NOMO-1 treated with dmso at 0.1 percent for 144 hours (cell line): ENCODE data around the gene DCDC2C.
"Not testable (repeated sequence)": the region's sequence is repeated elsewhere in the genome, so short reads cannot be mapped to it uniquely, and the experiment has no call there.

Source experiments
- DNase-seq: peaks from one replicate; lab custom pipeline; 2025; ENCODE audit not compliant: unreplicated experiment; lab: John Stamatoyannopoulos, UW

The DCDC2C gene

DNA sequence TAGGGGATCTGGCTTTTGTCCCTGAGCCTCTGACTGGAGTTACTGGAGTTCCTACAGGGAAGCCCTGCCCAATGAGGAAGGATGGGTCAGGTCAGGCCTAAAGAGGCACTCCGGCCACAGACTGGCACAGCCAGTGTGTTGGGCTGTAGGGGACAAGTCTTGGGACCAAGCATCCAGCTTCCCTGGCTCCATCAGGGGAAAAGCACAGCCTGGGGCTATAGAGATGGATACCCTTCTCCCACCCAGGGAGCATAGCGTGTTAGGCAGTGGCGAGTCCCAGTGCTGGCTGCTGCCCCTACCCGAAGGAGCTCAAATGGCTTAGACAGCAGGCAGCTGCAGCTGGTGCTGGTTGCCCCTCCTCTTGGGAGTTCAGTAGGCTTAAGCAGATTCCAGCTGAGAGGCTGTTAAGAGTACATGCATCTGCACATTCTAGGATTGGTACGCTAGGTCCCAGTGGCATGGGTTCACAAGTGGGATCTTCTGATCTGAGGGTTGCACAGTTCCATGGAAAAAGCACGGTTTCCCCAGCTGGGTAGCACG, 111.4 kb downstream of the DCDC2C start:
- DNase-seq, result no peak

- DNase-seq, result not testable (repeated sequence)
Measured at GRCh38 chr2:3817144-3817543, 113.8 kb downstream of the DCDC2C start.

- no peak for DNase-seq
Measured at GRCh38 chr2:3823748-3824147, 120.4 kb downstream of the DCDC2C start.

DNA sequence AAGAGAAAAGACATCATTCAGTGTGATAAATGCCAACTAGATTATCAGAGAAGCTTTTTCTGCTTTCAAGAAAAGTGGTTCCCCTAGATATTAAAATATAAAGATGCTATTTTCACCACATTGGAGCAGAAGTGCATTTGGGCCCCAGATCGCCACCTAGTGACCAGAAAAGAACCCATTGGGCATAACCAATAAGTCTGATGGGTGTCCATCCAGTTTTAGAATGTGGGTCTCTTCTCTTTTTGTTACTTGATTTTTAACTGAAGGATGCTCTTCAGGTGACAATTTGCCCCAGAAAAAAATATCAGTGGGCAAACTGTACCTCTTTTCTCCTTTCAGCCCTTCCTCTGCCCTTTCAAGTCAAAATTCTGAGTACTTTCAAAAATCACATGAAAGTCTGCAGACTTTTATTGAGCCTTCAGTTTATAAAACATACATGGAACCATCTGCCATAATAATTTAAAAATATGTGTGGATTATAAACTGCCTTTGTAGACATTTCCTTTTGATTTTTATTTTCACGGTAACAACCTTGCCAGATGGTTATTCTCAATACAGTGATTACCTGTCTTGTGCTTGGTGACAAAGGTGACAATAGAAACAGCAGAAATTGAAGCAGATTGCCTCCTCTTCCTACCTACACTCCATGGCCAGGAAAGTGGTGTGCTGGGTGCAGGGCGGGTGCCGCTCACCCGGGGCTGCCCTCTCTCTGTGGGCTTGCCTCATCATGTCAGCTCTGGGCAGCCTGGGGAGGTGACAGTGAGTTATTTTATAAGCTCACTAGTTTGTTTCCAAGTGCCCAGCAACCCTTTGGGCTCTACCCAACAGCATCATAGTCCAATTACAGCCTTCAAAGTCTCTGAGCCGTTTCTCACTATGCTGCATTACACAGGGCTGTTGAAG, 124.5 kb downstream of the DCDC2C start:
- peak; percentile 1 for DNase-seq

DNA sequence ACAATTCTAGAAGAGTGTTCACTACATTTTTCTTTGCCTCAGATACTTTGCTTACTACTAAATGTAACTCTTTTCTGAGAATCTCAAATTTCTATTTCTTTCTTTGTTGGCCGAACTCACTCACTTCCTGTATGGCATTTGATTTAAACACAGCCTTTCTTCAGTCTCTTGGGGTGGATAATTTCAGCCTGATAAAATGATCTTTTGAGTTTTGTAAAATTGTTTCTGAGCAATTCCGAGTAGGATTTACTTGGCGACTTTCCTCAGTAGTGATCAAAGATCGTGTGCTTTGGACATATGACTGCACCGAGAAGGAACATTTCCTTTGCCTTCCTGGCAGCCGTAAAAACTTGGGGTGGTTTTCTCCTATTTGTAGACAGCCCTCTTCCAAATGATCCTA, 127.4 kb downstream of the DCDC2C start:
- DNase-seq, result no peak

GRCh38 chr2:3837086-3837485, 133.7 kb downstream of the DCDC2C start:
- no peak for DNase-seq

DNA sequence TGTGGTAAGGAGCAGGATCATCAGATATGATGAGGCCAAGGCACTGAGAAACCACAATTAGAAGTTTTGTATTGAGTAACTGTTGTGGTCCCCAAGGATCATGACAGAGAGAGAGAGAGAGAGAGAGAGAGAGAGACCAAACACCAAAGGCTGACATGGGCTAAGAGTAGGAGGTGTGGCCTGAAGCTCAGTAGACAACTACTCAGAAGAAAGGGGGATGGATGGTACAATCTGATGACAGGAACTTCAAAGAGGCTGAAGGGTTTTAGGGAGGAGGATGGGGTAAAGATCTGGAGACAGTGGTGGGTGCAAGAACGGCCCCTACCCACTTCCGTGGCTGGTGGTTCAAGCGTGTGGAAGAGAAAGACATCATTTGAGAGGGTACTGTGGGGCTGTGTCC, 135.0 kb downstream of the DCDC2C start:
- no peak for DNase-seq

GRCh38 chr2:3839476-3839875, 136.1 kb downstream of the DCDC2C start:
- no peak for DNase-seq

DNA sequence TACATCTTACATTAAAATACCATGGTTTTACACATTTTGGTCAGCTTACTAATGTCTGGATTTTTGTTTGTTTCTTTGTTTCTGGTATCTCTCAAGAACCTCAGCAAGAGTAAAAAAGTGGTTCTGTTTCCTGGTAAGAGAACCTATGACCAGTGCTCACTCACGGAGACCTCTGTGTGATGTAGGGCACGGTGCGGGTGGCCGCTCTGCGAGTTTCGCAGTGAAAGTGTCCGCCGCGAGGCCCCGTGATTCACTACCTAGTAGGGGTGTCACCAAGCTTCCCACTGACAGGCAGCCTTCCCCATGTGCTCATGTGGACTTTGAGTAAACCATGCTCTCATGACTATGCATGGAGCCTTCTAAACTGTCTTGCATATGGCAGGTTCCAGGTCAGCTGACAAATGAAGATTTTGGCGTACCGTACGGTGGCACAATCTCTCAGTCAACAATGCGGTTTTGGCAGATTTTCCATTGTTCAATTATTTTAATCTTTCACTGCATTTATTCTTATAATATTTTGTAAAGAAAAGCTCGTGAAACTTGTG, 137.3 kb downstream of the DCDC2C start:
- no peak for DNase-seq

GRCh38 chr2:3847397-3848052, 144.2 kb downstream of the DCDC2C start:
- DNase-seq, result no peak

- no peak for DNase-seq
Measured at GRCh38 chr2:3848776-3849175, 145.4 kb downstream of the DCDC2C start.

DNA sequence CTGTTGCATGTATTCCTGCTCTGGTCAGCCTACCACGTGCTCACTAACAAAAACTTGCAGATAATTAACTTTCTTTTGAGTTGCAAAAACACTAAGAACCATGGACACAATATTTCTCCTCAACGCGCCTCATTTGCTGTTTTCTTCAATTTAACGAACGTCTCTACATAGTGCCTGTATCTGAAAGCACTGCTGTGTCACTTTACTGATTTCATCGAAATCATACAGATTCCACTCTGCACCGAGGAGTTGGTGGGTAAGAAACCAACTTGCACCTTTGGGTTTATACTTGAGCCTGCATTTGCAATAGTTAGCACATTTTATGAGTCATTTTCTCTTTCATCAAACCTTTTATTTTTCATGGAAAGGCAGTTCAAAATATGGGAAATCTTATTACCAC, 145.8 kb downstream of the DCDC2C start:
- DNase-seq, result no peak

- DNase-seq, result no peak
Measured at GRCh38 chr2:3857576-3857975, 154.2 kb downstream of the DCDC2C start.

- DNase-seq, result no peak
Measured at GRCh38 chr2:3864943-3865865, 161.8 kb downstream of the DCDC2C start.

DNA sequence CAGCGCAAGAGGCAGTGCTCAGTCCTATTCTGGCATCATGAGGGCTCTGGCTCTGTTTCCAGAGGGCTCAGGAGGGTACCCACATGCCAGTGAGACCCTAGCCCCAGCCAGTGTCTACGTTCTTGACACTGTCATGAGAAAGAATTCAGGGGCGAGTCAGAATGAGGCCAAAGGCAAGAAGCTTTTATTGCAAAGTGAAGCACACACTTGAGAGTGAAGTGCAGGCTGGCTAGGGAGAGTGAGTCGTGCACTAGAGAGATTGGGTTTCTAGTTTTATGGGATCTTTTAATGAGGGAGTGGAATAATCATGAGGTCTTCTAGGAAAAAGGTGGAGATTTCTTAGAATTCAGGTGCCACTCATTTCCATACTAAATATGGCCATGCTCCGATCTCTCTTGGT, 164.1 kb downstream of the DCDC2C start:
- DNase-seq, result no peak

DNA sequence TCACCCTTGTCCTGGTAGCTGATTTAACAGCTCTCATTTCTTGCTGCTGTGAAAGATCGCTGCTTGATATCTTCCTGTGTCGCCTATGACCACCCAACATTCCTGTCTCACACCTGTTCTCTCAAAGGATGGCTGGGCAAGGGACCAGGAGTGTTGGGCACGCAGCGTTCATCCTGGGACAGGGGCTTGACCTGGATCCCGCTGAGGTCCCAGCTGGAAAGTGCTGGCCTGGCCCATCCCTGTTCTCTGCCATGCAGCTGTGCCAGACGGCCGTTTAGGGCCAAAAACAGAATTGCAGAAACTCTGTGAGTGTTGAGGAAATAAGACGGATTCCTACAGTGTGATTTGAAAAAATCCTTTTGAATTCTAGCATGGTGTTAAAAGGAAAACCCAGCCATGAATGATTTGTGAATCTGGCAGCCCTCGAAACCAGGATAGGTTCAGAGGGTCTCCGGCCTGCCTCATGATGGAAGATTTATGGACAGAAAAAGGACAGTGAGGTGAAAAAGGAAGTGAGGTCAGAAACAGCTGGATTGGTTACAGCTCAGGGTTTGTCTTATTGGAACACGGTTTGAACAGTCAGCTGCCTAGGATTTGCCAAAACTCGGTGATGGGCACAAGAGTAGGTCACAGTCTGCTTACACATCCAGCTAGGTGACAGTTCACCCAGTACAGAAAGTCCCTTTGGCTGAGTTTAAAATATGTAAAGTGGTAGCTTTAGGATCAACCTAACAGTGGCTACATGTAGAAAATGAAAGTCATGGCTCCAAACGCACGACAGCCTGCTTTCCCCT, 164.8 kb downstream of the DCDC2C start:
- no peak for DNase-seq

GRCh38 chr2:3870222-3870621, 166.8 kb downstream of the DCDC2C start:
- no peak for DNase-seq

- DNase-seq, result no peak
Measured at GRCh38 chr2:3871002-3871401, 167.6 kb downstream of the DCDC2C start.

DNA sequence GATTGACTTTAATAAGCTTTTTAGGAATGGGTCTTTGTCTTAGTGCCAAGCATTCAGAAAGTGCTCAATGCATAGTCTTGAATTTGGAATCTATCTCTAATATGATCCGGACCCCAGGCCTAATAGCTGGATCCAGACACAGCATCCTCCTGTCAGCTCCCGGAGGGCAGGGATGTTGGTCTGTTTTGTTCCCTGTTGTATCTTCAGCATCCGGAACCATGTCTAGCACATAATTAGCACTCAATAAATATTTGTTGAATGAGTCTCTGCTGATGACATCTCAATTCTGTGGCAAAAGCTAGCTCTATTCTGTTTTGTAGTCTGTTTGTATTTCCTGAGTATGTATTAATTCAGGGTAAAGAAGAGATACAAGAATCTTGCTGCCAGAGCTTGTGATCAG, 169.1 kb downstream of the DCDC2C start:
- DNase-seq, result no peak

GRCh38 chr2:3873899-3874298, 170.5 kb downstream of the DCDC2C start:
- no peak for DNase-seq
